ENCODE results near the gene SHB. TPM values are rescaled to one million over a fixed set of nuclear protein-coding genes. Genes with fewer than 3 reads are reported as not detected.

SHB gene
- total and polyA plus RNA-seq, 2 of the 8 experiments (the other 6 are each of a cell fraction or from before 2014, with no cell fraction given): 4.1 to 12.6 TPM

GRCh38 chr9:38007016-38007415, 62.0 kb downstream of the SHB start:
- H3K4me3 ChIP-seq (ENCODE audit: extremely low read depth in 1 of 4, insufficient read depth in 2 of 4, low read depth in 3 of 4, low read length in 4 of 4): no peak overlapping the region
- POLR2A ChIA-PET (ENCODE audit: partially characterized antibody): interaction anchor here (2.8 kb wide), 1 partner anchor 10 kb away, joined by 19 read pairs; no protein-coding TSS in a partner anchor
- H3K4me2 ChIP-seq (ENCODE audit: insufficient read depth in 1 of 2, low read depth in 2 of 2, low read length in 2 of 2): no peak overlapping the region
- DNase-seq (ENCODE audit: low read depth in 1 of 2, low spot score in 2 of 2) (no peak), FAIRE-seq (no peak)
- no peak overlapping the region for H2BK20ac ChIP-seq (ENCODE audit: low read length)
- peaks cover 10% of the 10 kb centered on the region; the same call in 1 of the 2 replicates for H3K79me1 ChIP-seq (ENCODE audit: low read depth, low read length)
- 79% methylated on average over 5 of the region's 5 CpGs; no CpG with 5 or more reads in 1 of the 2 experiments for WGBS, 2 experiments (ENCODE audit: extremely low coverage in 1 of 2, insufficient coverage in 1 of 2, insufficient read length in 1 of 2, insufficient replicate concordance in 2 of 2, low coverage in 1 of 2, low lambda C conversion rate in 2 of 2, missing lambda C conversion rate in 1 of 2)
- CTCF ChIA-PET (ENCODE audit: partially characterized antibody): interaction anchor here (1.1 to 1.4 kb wide), 2 partner anchors 10 kb away, joined by 4 read pairs; no protein-coding TSS in a partner anchor
- H2AK5ac ChIP-seq (ENCODE audit: low read depth, low read length): no peak overlapping the region; the same call in 1 of the 2 replicates
- H3K14ac ChIP-seq (ENCODE audit: insufficient read length): no peak overlapping the region
- no peaks in the 10 kb centered on the region for H3K27me3 ChIP-seq (replicated peaks in 1 of 4; ENCODE audit: control insufficient read depth in 3 of 4, extremely low read depth in 1 of 4, insufficient read depth in 3 of 4, low read length in 3 of 4)
- H3K79me2 ChIP-seq (ENCODE audit: control insufficient read depth in 1 of 2, insufficient read depth in 2 of 2, low read length in 2 of 2): no peaks in the 10 kb centered on the region
- no peak overlapping the region for H4K5ac ChIP-seq (ENCODE audit: insufficient read length, low read depth, low read length)
- H3K23me2 ChIP-seq (ENCODE audit: low read depth, low read length): no peaks in the 10 kb centered on the region
- H4K8ac ChIP-seq (ENCODE audit: extremely low read depth, insufficient read depth, low read length): no peak overlapping the region
- H2BK120ac ChIP-seq (replicated peaks; ENCODE audit: low read depth, low read length): no peak overlapping the region
- no peak overlapping the region for H3K56ac ChIP-seq (replicated peaks; ENCODE audit: insufficient read length, low read depth, low read length)
- no peak overlapping the region for H3K27ac ChIP-seq (ENCODE audit: low read depth, low read length)
- H3K18ac ChIP-seq (ENCODE audit: extremely low read depth, low read length): peak overlapping the region; percentile 13; the same call in 1 of the 2 replicates
- H3K4me1 ChIP-seq (replicated peaks in 1 of 4; ENCODE audit: control insufficient read depth in 3 of 4, insufficient read depth in 4 of 4, low read length in 3 of 4): peaks cover 4 to 20% (median 16%) of the 10 kb centered on the region in 4 experiments
- no peak overlapping the region for H2BK5ac ChIP-seq (ENCODE audit: low read depth, low read length)
- no peaks in the 10 kb centered on the region for H3K9me3 ChIP-seq (ENCODE audit: insufficient read depth in 2 of 2, low read depth in 1 of 2, low read length in 1 of 2)
- 0 out of 2 replicates have a peak overlapping the region, but pooled peaks have one; percentile 95 for H2BK12ac ChIP-seq (ENCODE audit: low read depth, low read length)
- no peak overlapping the region for H3K4ac ChIP-seq (replicated peaks; ENCODE audit: insufficient read length, low read depth, low read length)
- peaks cover 2 to 3% of the 10 kb centered on the region in 2 experiments for H4K20me1 ChIP-seq (replicated peaks in 1 of 2; ENCODE audit: control insufficient read depth in 1 of 2, insufficient read depth in 2 of 2, low read length in 2 of 2)
- no peak overlapping the region for H4K91ac ChIP-seq (replicated peaks; ENCODE audit: insufficient read length, low read length)
- peaks cover 0 to 2% (median 0%) of the 10 kb centered on the region in 4 experiments; a peak in 1 of 8 replicates for H3K36me3 ChIP-seq (ENCODE audit: control insufficient read depth in 2 of 4, insufficient read depth in 4 of 4, low read length in 3 of 4)
- no peak overlapping the region for H3K23ac ChIP-seq (ENCODE audit: insufficient read length)
- H2AFZ ChIP-seq (ENCODE audit: low read length): no peak overlapping the region
- no peak overlapping the region for H3K9ac ChIP-seq (replicated peaks in 1 of 4; ENCODE audit: extremely low read depth in 1 of 4, low read depth in 3 of 4, low read length in 3 of 4)
- H2BK15ac ChIP-seq (ENCODE audit: low read length): no peak overlapping the region
